ENCODE data around the gene UNK. TPM values are rescaled to one million over a fixed set of nuclear protein-coding genes. Genes with fewer than 3 reads are reported as not detected.
A peak's percentile ranks its signal among the peaks of the same experiment; 100 is the strongest.

UNK gene
- total and polyA plus RNA-seq, 2 of the 13 experiments (the other 11 are each of a cell fraction or from before 2014, with no cell fraction given): 31.6 to 33.0 TPM

DNA sequence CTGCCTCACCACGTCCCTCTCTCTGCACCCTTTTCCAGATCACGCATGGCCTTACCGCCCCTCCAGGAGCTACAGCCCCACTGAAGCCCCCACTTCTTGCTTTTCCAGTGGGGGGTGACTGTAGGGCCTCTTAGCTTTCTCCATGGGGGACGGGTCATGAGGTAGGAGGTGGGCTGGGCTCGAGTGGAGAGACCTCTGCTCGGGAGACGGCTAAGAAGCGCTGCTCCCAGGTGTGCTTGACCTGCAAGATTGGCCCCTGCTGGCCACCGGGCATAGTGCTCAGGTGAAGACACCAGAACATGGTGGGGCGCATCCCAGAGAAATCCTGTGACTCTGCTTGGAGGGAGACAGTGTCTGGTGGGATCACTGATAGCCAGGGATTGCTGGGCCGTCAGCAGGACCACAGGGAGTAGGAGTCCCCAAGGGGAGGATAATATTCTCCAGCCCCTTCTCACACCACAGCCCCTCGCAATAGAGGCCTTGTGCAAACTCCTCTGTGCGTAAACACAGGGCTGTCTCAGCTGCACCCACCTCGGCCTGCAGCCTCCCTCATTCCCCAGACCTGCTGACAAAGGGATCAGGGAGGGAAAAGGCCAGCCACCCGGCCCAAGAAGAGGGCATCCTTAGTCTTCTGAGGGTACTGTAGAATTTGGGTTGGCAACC, 10.7 kb upstream of the UNK start (continued):
- TF ChIP-seq THAP9 (CRISPR knock-in tag; IDR thresholded peaks at IDR 0.05; ENCODE audit: borderline replicate concordance): 0 out of 2 replicates have a peak, but pooled peaks have one; percentile 10
- TF ChIP-seq ZSCAN30 (CRISPR knock-in tag; IDR thresholded peaks at IDR 0.05): no peak
- TF ChIP-seq KLF13 (CRISPR knock-in tag; IDR thresholded peaks at IDR 0.05): peak; percentile 50; the same call in 1 of the 2 replicates
- TF ChIP-seq SCMH1 (CRISPR knock-in tag; IDR thresholded peaks at IDR 0.05; ENCODE audit: borderline replicate concordance): no peak
- TF ChIP-seq ZNF274 (CRISPR knock-in tag; IDR thresholded peaks at IDR 0.05): 0 out of 2 replicates have a peak, but pooled peaks have one; percentile 25
- TF ChIP-seq SALL1 (CRISPR knock-in tag; IDR thresholded peaks at IDR 0.05): peak; percentile 5; the same call in 1 of the 2 replicates
- no peak for TF ChIP-seq MLX (CRISPR knock-in tag; IDR thresholded peaks at IDR 0.05)
- no peak for TF ChIP-seq PLRG1 (conservative IDR thresholded peaks at IDR 0.05)
- TF ChIP-seq TRIM24 (CRISPR knock-in tag; IDR thresholded peaks at IDR 0.05): no peak

All from HepG2 (cell line).